GM21381 (cell line): ENCODE results near the gene EIF4G3.
"Not testable (repeated sequence)": the region's sequence is repeated elsewhere in the genome, so short reads cannot be mapped to it uniquely, and the experiment has no call there.

Source experiments
- ATAC-seq: cut with Tn5 transposase; IDR thresholded peaks from one replicate; pipeline ENCODE4 v1.9.1; 2021; ENCODE audit warnings: mild to moderate bottlenecking, moderate library complexity; ENCODE audit not compliant: unreplicated experiment

Gene EIF4G3

GRCh38 chr1:21077085-21077484 lies 99.6 kb downstream of the EIF4G3 start:
- ATAC-seq = no peak

GRCh38 chr1:21072721-21073120 lies 104.0 kb downstream of the EIF4G3 start:
- ATAC-seq = no peak

- ATAC-seq = no peak
Measured at GRCh38 chr1:21069549-21069948, 107.1 kb downstream of the EIF4G3 start.

- no peak for ATAC-seq
Measured at GRCh38 chr1:21068937-21069336, 107.8 kb downstream of the EIF4G3 start.

GRCh38 chr1:21067551-21068227 lies 109.0 kb downstream of the EIF4G3 start:
- ATAC-seq = no peak

- no peak for ATAC-seq
Measured at GRCh38 chr1:21066356-21067012, 110.2 kb downstream of the EIF4G3 start.

GRCh38 chr1:21065851-21066250 lies 110.8 kb downstream of the EIF4G3 start:
- ATAC-seq = no peak

- ATAC-seq = no peak
Measured at GRCh38 chr1:21064057-21064456, 112.6 kb downstream of the EIF4G3 start.

GRCh38 chr1:21060523-21060922 lies 116.2 kb downstream of the EIF4G3 start:
- no peak for ATAC-seq

- no peak for ATAC-seq
Measured at GRCh38 chr1:21059021-21059420, 117.7 kb downstream of the EIF4G3 start.

- ATAC-seq = no peak
Measured at GRCh38 chr1:21058035-21058793, 118.5 kb downstream of the EIF4G3 start.

GRCh38 chr1:21053189-21053928 lies 123.3 kb downstream of the EIF4G3 start:
- not testable (repeated sequence) for ATAC-seq

GRCh38 chr1:21052034-21052433 lies 124.7 kb downstream of the EIF4G3 start:
- no peak for ATAC-seq

- ATAC-seq = no peak
Measured at GRCh38 chr1:21051177-21051825, 125.4 kb downstream of the EIF4G3 start.

- no peak for ATAC-seq
Measured at GRCh38 chr1:21050031-21050430, 126.7 kb downstream of the EIF4G3 start.

GRCh38 chr1:21048462-21048861 lies 128.2 kb downstream of the EIF4G3 start:
- ATAC-seq = no peak

GRCh38 chr1:21046132-21046531 lies 130.6 kb downstream of the EIF4G3 start:
- no peak for ATAC-seq

- ATAC-seq = no peak
Measured at GRCh38 chr1:21045351-21045750, 131.3 kb downstream of the EIF4G3 start.

- ATAC-seq = no peak
Measured at GRCh38 chr1:21042929-21043605, 133.6 kb downstream of the EIF4G3 start.

- no peak for ATAC-seq
Measured at GRCh38 chr1:21041541-21041940, 135.2 kb downstream of the EIF4G3 start.
